Measurements from ENCODE around the gene SLC17A8.
"Not testable (repeated sequence)": the region's sequence is repeated elsewhere in the genome, so short reads cannot be mapped to it uniquely, and the experiment has no call there.

The SLC17A8 gene

GRCh38 chr12:100414739-100415138 lies 57.9 kb downstream of the SLC17A8 start:
- TF ChIP-seq Cebpa-rat (IDR thresholded peaks at IDR 0.05) = no peak
- Histone ChIP-seq H3K4me2 (no peak overlapping the region), H3K36me3 (no peaks in the 10 kb centered on the region), H3K9ac (no peak overlapping the region), H3K27me3 (no peaks in the 10 kb centered on the region), H3K27ac (no peak overlapping the region), H3K4me3 (no peak overlapping the region), H4K20me1 (no peaks in the 10 kb centered on the region), H3K9me3 (no peaks in the 10 kb centered on the region), H3K4me1 (no peaks in the 10 kb centered on the region)

GRCh38 chr12:100422646-100423045 lies 65.8 kb downstream of the SLC17A8 start:
- H3K4me3 ChIP-seq = no peak overlapping the region
- H3K9me3 ChIP-seq = no peaks in the 10 kb centered on the region
- no peak overlapping the region for H3K4me2 ChIP-seq
- no peaks in the 10 kb centered on the region for H3K27me3 ChIP-seq
- TF ChIP-seq Cebpa-rat (IDR thresholded peaks at IDR 0.05) = no peak
- H3K36me3 ChIP-seq = no peaks in the 10 kb centered on the region
- no peak overlapping the region for H3K27ac ChIP-seq
- H4K20me1 ChIP-seq = no peaks in the 10 kb centered on the region
- no peak overlapping the region for H3K9ac ChIP-seq
- no peaks in the 10 kb centered on the region for H3K4me1 ChIP-seq

DNA sequence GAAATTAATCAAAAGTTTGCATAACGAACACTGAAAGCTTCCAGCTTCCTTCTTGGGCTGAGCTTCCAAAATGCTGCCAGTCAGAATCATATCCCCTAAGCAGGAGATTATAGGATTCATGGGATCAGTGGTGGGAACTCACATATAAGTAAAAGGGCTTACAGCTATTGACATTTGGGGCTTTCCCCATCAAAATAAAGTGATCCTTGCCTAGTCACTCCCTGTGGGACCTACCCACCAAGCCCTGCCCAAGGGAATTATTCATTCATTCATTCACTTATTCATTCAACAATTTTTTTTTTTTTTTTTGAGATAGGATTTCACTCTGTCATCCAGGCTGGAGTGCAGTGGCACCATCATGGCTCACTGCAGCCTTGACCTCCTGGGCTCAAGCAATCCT lies 69.3 kb downstream of the SLC17A8 start:
- Histone ChIP-seq H3K4me3 (no peak overlapping the region), H3K4me1 (no peaks in the 10 kb centered on the region), H3K27ac (no peak overlapping the region), H3K9ac (no peak overlapping the region), H3K27me3 (no peaks in the 10 kb centered on the region), H3K36me3 (no peaks in the 10 kb centered on the region), H3K4me2 (no peak overlapping the region), H4K20me1 (no peaks in the 10 kb centered on the region), H3K9me3 (0 out of 2 replicates have a peak, but pooled peaks cover 6% of the 10 kb centered on the region)
- no peak for TF ChIP-seq Cebpa-rat (IDR thresholded peaks at IDR 0.05)

- H3K36me3 ChIP-seq = no peaks in the 10 kb centered on the region
- no peak overlapping the region for H3K4me2 ChIP-seq
- TF ChIP-seq Cebpa-rat (IDR thresholded peaks at IDR 0.05) = no peak
- H3K4me3 ChIP-seq = no peak overlapping the region
- no peaks in the 10 kb centered on the region for H3K27me3 ChIP-seq
- no peaks in the 10 kb centered on the region for H4K20me1 ChIP-seq
- H3K9ac ChIP-seq = no peak overlapping the region
- H3K9me3 ChIP-seq = 0 out of 2 replicates have a peak, but pooled peaks cover 6% of the 10 kb centered on the region
- H3K4me1 ChIP-seq = no peaks in the 10 kb centered on the region
- no peak overlapping the region for H3K27ac ChIP-seq
Observed at GRCh38 chr12:100427078-100427477, 70.2 kb downstream of the SLC17A8 start.

DNA sequence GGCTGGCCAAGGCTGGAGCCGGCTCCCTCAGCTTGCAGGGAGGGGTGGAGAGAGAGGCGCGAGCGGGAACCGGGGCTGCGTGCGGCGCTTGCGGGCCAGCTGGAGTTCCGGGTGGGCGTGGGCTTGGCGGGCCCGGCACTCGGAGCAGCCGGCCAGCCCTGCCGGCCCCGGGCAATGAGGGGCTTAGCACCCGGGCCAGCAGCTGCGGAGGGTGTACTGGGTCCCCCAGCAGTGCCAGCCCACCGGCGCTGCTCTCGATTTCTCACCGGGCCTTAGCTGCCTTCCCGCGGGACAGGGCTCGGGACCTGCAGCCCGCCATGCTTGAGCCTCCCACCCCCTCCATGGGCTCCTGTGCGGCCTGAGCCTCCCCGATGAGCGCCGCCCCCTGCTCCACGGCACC lies 73.4 kb downstream of the SLC17A8 start:
- H3K4me1 ChIP-seq, H3K27ac ChIP-seq, H4K20me1 ChIP-seq, H3K27me3 ChIP-seq, H3K4me2 ChIP-seq, H3K9me3 ChIP-seq, H3K36me3 ChIP-seq, H3K4me3 ChIP-seq, H3K9ac ChIP-seq: not testable (repeated sequence)

DNA sequence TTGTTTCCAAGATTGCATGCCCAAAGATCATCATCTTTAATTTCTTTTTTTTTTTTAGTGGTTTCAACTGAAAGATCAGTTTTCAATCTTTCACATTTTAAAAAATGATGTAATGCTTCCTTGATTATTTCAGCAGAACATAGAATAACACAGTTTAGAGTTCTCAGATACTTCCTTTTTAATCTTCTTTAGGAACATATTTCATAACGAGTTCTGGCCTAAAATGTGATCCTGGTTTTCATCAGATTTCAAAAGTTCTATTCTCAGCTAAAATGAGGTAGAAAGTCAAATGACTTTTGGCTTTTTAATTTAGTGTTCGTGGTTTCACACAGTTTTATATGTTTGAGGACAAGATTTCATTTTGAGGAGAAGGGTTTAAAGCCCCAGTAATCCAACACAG lies 76.8 kb downstream of the SLC17A8 start:
- Histone ChIP-seq H3K9me3 (0 out of 2 replicates have a peak, but pooled peaks cover 6% of the 10 kb centered on the region), H3K27me3 (no peaks in the 10 kb centered on the region), H3K4me2 (no peak overlapping the region), H3K9ac (no peak overlapping the region), H3K27ac (no peak overlapping the region), H3K4me3 (no peak overlapping the region), H4K20me1 (no peaks in the 10 kb centered on the region), H3K4me1 (no peaks in the 10 kb centered on the region), H3K36me3 (no peaks in the 10 kb centered on the region)
- no peak for TF ChIP-seq Cebpa-rat (IDR thresholded peaks at IDR 0.05)

- no peak overlapping the region for H3K4me3 ChIP-seq
- no peak overlapping the region for H3K27ac ChIP-seq
- H3K4me2 ChIP-seq = no peak overlapping the region
- no peaks in the 10 kb centered on the region for H4K20me1 ChIP-seq
- no peak overlapping the region for H3K9ac ChIP-seq
- H3K9me3 ChIP-seq = 0 out of 2 replicates have a peak, but pooled peaks cover 6% of the 10 kb centered on the region
- no peaks in the 10 kb centered on the region for H3K36me3 ChIP-seq
- H3K27me3 ChIP-seq = no peaks in the 10 kb centered on the region
- no peaks in the 10 kb centered on the region for H3K4me1 ChIP-seq
- no peak for TF ChIP-seq Cebpa-rat (IDR thresholded peaks at IDR 0.05)
Observed at GRCh38 chr12:100434177-100434576, 77.3 kb downstream of the SLC17A8 start.

- no peak for TF ChIP-seq Cebpa-rat (IDR thresholded peaks at IDR 0.05)
- Histone ChIP-seq H4K20me1 (no peaks in the 10 kb centered on the region), H3K36me3 (no peaks in the 10 kb centered on the region), H3K4me3 (no peak overlapping the region), H3K9ac (no peak overlapping the region), H3K9me3 (no peaks in the 10 kb centered on the region), H3K27ac (no peak overlapping the region), H3K4me2 (no peak overlapping the region), H3K27me3 (no peaks in the 10 kb centered on the region), H3K4me1 (no peaks in the 10 kb centered on the region)
Observed at GRCh38 chr12:100435957-100436356, 79.1 kb downstream of the SLC17A8 start.

DNA sequence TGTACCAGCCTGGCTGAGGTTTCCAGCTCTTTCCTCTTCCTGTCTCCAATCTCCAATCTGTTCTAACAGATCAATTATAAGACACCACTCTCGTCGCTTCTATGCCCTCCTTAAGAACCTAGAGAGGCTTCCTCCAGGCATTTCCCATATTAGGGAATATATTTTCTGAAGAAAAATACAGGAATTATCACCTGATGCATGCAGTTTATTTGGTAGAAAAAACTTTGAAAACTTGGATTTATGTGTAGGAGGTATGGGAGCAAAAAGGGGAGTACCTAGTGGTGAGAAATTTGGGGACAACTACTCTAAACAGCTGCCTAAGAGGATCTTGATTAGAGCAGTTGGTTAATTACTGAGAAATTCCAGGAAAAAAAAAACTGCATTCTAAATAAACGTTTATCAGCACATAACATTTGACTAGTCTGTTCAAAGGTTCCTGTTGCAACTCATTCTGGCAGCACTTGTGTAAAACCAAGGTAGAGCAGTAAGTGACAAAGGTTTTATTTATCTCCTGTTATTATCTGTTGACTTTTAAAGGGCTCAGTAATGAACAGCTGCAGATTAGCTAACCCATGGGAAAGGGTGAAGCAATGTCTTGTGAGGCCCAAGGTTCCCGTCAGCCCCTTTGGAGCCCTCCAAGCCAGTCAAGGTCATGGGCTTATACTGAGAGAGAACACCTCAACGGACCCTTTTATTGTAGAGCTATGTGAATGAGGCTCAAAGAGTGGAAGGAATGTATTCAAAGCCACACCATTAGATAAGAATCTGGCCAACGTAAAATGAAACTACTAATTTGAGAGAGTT lies 80.4 kb downstream of the SLC17A8 start:
- no peak overlapping the region for H3K4me3 ChIP-seq
- TF ChIP-seq Cebpa-rat (IDR thresholded peaks at IDR 0.05) = no peak
- H3K36me3 ChIP-seq = no peaks in the 10 kb centered on the region
- no peaks in the 10 kb centered on the region for H3K9me3 ChIP-seq
- H4K20me1 ChIP-seq = no peaks in the 10 kb centered on the region
- no peaks in the 10 kb centered on the region for H3K4me1 ChIP-seq
- H3K27me3 ChIP-seq = no peaks in the 10 kb centered on the region
- H3K9ac ChIP-seq = no peak overlapping the region
- H3K4me2 ChIP-seq = no peak overlapping the region
- H3K27ac ChIP-seq = no peak overlapping the region

DNA sequence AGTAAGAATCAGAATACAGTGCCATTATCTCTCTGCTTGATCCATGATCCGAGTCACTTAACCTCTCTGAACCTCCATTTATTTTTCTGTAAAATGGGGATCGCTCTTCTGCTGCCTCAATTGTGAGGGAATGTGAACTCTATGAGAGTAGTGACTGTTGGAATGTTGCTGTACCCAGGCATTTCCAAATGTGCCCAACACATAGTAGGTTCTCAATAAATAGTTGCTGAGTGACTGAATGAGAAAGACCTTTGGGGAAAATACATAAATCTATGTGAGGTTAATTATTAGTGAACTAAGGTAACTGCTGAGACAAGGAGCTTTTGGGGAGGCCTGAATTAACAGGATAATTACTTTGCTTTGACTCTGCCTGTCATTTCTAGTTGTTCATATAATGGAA lies 82.9 kb downstream of the SLC17A8 start:
- no peak overlapping the region for H3K4me3 ChIP-seq

More for the DNA sequence above, 82.9 kb downstream of the SLC17A8 start:
- TF ChIP-seq Cebpa-rat (IDR thresholded peaks at IDR 0.05) = no peak
- Histone ChIP-seq H3K9ac (no peak overlapping the region), H3K4me1 (no peaks in the 10 kb centered on the region), H3K27ac (no peak overlapping the region), H3K27me3 (no peaks in the 10 kb centered on the region), H3K4me2 (no peak overlapping the region), H3K9me3 (no peaks in the 10 kb centered on the region), H3K36me3 (no peaks in the 10 kb centered on the region), H4K20me1 (no peaks in the 10 kb centered on the region)
